ENCODE data around the gene RAB24.

The RAB24 gene

DNA sequence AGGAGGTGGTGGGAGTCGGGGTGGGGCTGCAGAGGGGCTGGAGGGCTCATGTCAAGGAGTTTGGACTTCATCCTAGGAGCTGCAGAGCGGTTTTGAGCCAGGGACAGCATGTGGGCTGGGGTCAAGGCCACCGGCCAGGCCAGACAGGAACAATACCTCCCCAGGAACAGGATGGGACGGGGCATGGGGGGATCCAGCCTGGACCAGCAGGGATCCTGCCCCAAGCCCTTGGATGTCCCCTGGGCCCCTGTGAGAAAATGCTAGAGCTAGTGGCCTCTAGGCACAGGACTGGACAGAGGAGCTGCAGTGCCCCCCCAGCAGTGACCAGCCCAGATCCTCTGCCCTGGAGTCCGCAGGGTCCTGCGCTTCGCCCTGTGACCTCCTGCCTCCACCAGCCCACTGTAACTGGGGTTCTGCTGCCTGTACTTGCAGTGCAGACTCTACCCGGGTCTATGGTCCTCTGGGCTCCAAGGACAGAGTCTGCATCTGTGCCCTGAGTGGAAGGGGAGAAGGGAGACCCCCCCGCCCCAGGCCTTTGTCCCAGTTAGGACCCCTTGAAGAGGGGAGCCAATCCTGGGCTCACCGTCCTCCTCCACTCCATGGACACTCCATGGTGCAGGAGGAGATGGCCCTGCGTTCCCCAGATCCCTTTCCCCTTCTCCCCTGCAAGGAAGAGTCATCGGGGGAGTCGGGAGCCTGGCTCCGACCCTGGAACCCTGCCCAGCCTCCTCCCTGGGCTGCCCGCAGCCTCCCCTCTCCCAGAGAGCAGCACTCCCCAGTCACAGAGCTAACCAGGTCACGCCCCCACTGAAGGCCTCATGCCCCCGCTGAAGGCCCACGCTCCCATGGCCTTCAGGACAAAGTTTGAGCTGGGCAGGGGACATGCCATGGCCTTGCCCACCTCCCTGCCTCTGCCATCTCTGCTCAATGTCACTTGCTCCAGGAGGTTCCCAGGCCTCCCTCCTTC is 11.1 kb upstream of the RAB24 start:
- TF ChIP-seq, protein P1, sequence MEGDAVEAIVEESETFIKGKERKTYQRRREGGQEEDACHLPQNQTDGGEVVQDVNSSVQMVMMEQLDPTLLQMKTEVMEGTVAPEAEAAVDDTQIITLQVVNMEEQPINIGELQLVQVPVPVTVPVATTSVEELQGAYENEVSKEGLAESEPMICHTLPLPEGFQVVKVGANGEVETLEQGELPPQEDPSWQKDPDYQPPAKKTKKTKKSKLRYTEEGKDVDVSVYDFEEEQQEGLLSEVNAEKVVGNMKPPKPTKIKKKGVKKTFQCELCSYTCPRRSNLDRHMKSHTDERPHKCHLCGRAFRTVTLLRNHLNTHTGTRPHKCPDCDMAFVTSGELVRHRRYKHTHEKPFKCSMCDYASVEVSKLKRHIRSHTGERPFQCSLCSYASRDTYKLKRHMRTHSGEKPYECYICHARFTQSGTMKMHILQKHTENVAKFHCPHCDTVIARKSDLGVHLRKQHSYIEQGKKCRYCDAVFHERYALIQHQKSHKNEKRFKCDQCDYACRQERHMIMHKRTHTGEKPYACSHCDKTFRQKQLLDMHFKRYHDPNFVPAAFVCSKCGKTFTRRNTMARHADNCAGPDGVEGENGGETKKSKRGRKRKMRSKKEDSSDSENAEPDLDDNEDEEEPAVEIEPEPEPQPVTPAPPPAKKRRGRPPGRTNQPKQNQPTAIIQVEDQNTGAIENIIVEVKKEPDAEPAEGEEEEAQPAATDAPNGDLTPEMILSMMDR (IDR thresholded peaks at IDR 0.05; ENCODE audit: low read depth, low read length): no peak
- H3K4me3 ChIP-seq (ENCODE audit: low read depth, low read length): no peak overlapping the region

DNA sequence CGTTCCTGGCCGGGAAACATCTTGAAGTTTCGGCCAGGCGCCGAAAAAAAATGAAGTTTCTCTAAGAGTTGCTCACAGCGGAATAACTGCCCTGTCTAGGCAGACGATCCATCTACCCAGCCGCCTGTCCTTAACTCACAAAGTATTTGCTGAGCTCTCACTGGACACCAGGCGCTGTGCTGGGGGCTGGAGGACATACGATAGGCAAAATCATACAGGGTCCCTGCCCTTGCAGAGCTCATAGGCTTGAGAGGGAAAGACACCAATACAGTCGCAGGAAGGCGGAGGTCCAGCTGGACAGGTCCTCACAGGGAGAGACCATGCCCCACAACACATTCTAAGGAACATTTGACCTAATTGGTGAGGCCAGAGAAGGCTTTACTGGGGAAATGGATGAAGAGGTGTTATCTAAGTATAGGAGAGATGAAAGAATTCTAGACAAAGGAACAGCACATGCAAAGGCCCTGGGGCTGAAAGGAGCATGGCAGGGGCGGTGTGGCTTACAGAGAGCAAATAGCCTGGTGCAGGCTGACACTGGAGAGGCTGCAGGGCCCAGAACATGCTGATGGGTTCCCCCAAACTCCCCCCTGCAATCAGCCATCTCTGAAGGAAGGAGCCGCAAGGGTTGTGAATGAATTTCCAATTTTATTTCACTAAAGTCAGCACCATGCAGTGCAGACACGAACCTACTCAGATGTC is 10.2 kb upstream of the RAB24 start:
- TF ChIP-seq, protein P1 (IDR thresholded peaks at IDR 0.05; ENCODE audit: low read depth, low read length): no peak
- H3K4me3 ChIP-seq (ENCODE audit: low read depth, low read length): no peak overlapping the region

DNA sequence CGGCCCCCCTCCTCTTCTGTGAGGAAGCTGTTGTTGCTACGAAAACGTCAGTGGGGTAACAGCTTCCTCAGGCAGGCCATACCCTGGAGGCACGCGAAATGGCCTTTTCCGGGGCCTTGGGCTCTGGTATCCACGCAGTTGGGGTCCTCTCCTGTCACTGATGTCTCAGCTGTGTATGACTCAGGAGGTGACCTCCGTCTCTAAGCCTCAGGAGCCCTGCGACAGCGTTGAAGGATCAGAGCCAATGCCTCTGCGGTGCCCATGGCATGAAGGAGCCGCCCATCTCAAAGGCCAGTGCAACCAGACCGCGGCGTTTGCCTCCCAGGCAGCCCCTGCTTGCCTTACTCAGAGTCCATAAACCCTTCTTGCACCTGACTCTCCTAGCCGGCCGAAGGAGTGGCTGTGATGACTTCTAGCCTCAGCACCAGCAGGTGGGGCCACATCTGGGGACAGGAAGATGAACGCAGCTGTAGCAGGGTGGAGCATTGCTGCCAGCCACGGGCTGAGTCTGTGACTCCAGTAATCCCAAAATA is 9.2 kb upstream of the RAB24 start:
- H3K4me3 ChIP-seq (ENCODE audit: low read depth, low read length): peak overlapping the region; percentile 44
- TF ChIP-seq, protein P1 (IDR thresholded peaks at IDR 0.05; ENCODE audit: low read depth, low read length): no peak

DNA sequence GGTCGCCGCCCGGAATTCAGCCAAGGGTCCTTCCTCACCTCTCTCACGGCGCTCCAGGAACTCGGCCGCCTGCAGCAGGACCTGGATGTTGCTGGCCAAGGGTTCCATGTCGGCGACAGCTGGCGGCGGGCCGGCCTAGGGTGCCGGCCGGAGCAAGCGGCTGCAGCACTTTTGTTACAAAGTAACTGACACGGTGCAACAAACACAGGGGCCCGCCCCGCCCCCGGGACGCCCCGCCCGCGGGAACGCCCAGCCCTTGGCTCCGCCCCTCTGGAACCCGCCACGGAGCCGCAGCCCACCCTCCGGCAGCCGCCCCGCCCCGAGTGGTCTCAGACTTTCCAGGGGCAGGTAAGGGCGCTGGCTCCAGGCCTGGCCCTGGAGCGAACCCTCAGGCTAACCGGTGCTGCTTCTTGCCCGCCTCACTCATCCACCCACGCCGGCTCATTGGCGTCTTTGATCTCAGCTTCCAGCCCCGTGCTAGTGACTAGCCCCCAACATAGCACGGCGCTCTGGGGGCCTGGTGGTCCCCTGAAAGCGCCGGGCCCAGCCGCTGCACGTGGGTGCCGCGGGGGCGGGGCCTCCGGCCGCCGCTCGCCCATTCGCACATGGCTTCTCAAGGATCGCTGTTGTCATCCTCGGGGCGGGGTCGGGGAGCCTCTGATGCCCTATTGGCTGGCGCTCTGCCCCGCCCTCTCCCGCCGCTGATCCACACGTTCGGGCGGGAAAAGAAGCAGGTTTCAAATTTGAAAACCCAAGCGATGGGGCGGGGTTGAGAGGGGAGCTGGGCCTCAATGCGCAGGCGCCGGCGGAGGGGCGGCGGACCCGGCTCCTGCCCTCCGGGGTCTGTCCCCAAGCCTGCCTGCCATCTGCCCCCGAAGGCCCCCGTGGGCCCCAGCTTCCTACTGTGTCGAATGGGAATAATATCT is 8.5 kb upstream of the RAB24 start, which contains the start of gene MXD3:
Gene MXD3, minus strand, starts transcription at position 176 of the 926 bp plus-strand sequence. Its CDS starts 68 bp downstream, at position 108.
- TF ChIP-seq, protein P1 (IDR thresholded peaks at IDR 0.05; ENCODE audit: low read depth, low read length): no peak
- peak within 1 kb of the TSS; percentile 66 for H3K4me3 ChIP-seq (ENCODE audit: low read depth, low read length)

DNA sequence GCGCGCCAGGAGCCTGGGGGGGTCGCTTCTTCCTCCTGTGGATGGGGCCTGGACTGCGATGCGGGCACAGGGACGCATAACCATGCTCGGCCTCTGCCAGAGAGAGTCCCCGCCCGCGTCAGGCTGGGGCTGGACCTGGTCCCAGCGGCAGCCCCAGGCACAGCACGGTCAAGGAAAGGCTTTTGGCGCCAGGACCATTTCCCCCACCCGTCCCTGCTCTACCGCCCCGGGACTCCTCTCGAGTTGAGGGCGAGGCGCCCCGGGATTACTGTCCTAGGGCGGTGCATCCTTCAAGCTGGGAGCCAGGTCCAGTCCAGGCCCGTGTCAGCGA is 7.8 kb upstream of the RAB24 start:
- TF ChIP-seq, protein P1 (IDR thresholded peaks at IDR 0.05; ENCODE audit: low read depth, low read length): no peak
- H3K4me3 ChIP-seq (ENCODE audit: low read depth, low read length): peak overlapping the region; percentile 66

DNA sequence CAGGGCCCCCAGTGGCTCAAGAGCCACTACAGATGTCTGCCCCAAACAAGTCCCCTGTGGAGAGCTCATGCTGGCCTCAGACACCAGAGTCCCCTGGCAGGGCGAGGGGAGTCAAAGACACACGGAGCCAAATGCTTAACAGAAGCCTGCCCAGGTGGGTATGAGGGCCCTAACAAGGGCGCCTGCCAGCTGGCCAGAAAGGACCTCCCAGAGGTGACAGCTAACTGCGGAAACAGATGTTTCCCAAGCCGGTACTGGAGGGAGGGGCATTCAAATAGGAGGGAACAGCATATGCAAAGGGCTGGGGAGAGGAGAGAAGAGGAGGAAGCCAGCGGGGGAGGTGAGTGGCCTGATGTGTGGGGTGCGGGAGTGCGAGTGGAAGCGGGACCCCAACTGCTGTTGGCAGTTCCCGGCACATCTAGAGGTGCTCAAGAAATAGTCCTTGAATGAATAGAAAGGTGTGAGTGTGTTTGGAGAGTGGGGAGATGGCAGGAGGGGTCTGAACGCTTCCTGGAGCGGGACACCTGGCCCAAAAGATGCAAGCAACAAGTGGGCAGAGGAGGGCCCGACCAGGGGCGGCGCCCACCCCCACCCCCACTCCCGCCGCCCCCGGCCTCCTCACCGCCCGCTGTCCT is 7.4 kb upstream of the RAB24 start:
- peak overlapping the region; percentile 66 for H3K4me3 ChIP-seq (ENCODE audit: low read depth, low read length)
- TF ChIP-seq, protein P1 (IDR thresholded peaks at IDR 0.05; ENCODE audit: low read depth, low read length): no peak

Measured in WI38 (cell line).